HG03066 (cell line): ENCODE measurements around the gene F11.
"Not testable (repeated sequence)": the region's sequence is repeated elsewhere in the genome, so short reads cannot be mapped to it uniquely, and the experiment has no call there.

ENCODE experiments used
- ATAC-seq: cut with Tn5 transposase; IDR thresholded peaks from one replicate; pipeline ENCODE4 v1.9.1; 2021; ENCODE audit warnings: low read depth; ENCODE audit not compliant: unreplicated experiment

F11 gene

GRCh38 chr4:186249785-186250754 is 15.9 kb upstream of the F11 start:
- no peak for ATAC-seq

GRCh38 chr4:186250760-186251159 is 15.2 kb upstream of the F11 start:
- ATAC-seq, result no peak

GRCh38 chr4:186255122-186255521 is 10.9 kb upstream of the F11 start:
- no peak for ATAC-seq

- no peak for ATAC-seq
These were observed 7.7 kb upstream of the F11 start for GRCh38 chr4:186258216-186258811.

GRCh38 chr4:186260117-186260503 is 5.9 kb upstream of the F11 start:
- ATAC-seq, result no peak

GRCh38 chr4:186260504-186261448 is 5.2 kb upstream of the F11 start:
- no peak for ATAC-seq

GRCh38 chr4:186264660-186265059 is 1.3 kb upstream of the F11 start:
- no peak for ATAC-seq

- ATAC-seq, result not testable (repeated sequence)
These were observed 739 bp upstream of the F11 start for GRCh38 chr4:186265250-186265649.

- ATAC-seq, result no peak
These were observed 904 bp downstream of the F11 start for GRCh38 chr4:186266729-186267456.

- ATAC-seq, result no peak
These were observed 5.2 kb downstream of the F11 start for GRCh38 chr4:186271081-186271678.

- no peak for ATAC-seq
These were observed 6.9 kb downstream of the F11 start for GRCh38 chr4:186272699-186273391.

- ATAC-seq, result not testable (repeated sequence)
These were observed 7.4 kb downstream of the F11 start for GRCh38 chr4:186273392-186273789.

- no peak for ATAC-seq
These were observed 17.3 kb downstream of the F11 start for GRCh38 chr4:186283311-186283710.

GRCh38 chr4:186285147-186285546 is 19.2 kb downstream of the F11 start:
- no peak for ATAC-seq

- ATAC-seq, result no peak
These were observed 20.6 kb downstream of the F11 start for GRCh38 chr4:186286581-186286980.

GRCh38 chr4:186291256-186291890 is 25.4 kb downstream of the F11 start:
- no peak for ATAC-seq

GRCh38 chr4:186294160-186294559 is 28.2 kb downstream of the F11 start:
- no peak for ATAC-seq

GRCh38 chr4:186296481-186296880 is 30.5 kb downstream of the F11 start:
- no peak for ATAC-seq
